ENCODE data around the gene TMEM186.
"Not testable (repeated sequence)": the region's sequence is repeated elsewhere in the genome, so short reads cannot be mapped to it uniquely, and the experiment has no call there.

Gene TMEM186

DNA sequence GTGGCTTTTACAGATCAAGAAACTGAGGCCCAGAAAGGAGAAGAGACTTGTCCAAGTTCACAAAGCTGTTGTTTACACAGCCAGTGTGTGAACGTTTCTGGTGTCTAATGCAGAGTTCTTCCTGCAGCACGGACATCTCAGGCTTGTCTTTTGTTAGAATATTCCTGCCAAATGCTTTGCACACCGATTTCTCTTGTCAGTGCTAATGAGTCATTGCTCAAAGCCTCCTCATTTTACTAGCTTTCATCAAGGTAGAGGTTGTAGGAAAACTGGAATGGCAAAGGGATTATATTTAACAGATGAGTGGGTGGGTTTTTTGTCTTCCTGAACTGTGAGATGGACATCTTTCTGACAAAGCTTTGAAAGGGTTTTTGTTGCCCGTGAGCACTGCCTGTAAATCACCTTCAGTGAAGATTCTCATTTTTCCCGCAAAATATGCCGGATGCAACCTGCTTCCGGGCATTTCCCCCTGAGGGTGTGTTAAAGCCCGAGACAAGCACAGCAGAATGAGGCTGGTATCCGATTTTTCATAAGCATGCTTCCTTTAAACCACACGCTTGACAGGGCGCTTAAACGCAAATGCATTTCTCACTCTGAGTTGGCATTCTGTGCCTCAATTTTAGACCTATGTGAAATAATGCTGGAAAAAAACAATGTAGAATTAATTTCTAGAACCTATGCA, 14.9 kb upstream of the TMEM186 start:
- DNase-seq = no peak

DNA sequence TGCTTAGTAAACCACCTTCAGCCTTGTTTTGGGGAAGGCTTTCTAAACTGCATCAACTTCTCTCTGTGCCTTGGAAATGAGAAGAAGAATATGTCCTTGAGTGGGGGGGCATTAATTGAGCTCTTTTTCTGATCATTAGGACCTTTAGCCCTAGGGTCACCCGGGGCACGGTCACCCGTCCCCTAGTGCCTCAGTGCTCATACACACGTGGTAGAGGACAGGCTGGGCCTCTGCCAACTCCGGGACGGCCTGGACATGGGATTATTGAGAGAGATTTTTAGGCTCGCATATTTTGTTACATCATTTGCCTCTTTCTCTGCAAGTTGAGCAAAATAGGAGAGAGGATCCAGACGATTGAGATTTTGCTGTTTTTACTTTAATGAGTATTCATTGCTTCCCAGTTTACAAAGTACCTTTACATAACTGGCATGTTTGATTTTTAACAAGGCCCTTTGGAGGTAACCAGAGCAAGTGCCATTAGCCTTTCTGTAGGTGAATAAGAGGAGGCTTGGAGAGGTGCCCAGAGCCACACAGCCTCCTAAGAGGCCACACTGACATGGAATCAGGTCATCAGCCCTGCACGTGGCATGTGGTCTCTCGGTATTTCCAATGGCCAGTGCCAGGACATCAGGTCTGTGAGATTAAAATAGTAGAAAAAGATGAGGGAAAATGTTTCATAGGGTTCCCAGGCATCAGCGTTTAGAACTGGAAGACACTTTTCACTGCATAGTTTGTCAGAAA, 11.3 kb upstream of the TMEM186 start:
- DNase-seq = no peak

DNA sequence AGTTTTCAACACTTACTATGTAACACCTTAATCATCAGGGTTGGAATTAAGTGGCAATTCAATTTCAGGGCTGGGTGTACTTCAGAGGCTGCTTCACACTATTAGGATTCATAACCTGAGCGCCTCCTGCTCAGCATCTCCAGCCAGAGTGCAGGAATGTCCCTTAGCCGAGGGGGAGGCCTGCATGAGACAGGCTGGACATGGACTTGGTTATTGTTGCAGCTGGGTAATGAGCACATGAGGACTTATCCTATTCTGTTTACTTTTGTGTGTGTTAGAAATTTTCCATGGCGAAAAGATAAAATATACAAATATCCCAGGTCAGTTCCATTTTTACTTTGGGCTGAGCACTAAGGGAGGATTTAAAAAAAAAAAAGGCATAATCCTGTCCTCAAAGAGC, 10.6 kb upstream of the TMEM186 start:
- no peak for DNase-seq

DNA sequence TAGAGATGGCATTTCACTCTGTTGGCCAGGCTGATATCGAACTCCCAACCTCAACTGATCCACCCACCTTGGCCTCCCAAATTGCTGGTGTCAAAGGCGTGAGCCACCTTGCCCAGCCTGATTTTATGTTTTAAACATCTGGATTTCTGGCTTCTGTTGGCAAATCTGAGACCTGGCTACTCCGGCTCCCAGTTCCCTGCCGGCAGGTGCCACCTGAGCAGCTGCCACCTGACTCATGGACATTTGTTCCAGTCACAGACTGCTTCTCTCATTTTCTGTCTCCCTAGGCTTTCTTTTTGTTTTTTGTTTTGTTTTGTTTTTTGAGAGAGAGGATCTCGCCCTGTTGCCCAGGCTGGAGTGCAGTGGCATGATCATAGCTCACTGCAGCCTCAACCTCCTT, 9.8 kb upstream of the TMEM186 start:
- DNase-seq = no peak

DNA sequence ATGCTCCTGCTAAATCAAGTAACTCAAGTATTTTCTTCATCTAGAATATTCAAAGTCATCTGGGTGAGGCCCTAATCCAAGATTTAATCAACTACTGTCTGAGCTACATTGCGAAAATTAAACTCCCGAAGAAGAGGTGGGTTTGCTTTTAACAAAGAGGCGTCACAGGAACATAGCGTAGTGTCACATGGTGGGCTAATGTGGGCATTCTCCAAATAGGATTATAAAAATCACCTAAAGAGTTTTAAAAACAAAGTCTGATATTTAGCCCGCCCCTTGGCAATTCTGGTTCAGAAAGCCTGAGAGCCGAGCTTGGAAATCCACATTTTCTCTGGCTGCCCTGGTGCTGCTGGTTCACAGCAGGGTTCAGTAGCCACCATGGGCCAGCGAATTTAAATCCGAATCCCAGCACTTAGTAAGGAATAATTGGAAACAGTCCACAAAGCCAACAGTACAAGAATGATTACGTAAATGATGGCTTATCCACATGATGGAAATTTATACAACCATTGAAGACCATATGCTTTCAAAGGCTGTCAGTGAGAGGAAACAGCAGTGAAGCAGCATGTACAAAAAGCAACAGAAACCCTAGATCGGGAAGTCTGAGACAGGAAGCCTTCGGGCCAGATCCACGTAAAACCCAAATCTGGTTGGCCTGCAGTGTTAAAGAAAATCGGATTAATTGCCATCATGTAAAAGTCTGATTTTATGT, 9.0 kb upstream of the TMEM186 start:
- no peak for DNase-seq

DNA sequence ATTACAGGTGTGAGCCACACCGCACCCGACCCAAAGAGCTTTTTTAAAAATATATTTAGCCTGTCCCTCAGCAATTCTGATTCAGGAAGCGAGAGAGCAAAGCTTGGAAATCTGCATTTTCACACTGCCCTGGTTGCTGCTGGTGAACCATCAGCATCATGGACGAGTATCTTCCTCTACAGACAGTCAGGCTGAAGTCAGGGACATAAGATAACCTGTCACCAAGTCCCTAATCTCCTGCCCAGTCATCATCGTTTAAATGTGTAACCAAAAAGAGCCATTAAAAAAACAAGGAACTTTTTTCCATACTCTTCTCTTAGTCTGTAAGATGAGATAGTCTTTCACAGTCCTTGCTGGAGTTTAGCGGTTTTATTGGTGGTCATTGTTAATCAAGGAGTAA, 6.9 kb upstream of the TMEM186 start:
- DNase-seq = no peak

DNA sequence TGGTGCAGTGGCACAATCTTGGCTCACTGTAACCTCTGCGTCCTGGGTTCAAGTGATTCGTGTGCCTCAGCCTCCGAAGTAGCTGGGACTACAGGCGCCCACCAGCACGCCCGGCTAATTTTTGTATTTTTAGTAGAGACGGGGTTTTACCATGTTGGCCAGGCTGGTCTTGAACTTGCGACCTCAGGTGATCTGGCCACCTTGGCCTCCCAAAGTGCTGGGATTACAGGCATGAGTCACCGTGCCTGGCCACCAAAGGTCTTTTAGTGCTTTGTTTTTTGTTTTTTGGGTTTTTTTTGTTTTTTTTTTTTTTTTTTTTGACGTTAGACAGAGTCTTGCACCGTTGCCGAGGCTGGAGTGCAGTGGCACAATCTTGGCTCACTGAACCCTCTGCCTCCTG, 6.3 kb upstream of the TMEM186 start:
- not testable (repeated sequence) for DNase-seq

DNA sequence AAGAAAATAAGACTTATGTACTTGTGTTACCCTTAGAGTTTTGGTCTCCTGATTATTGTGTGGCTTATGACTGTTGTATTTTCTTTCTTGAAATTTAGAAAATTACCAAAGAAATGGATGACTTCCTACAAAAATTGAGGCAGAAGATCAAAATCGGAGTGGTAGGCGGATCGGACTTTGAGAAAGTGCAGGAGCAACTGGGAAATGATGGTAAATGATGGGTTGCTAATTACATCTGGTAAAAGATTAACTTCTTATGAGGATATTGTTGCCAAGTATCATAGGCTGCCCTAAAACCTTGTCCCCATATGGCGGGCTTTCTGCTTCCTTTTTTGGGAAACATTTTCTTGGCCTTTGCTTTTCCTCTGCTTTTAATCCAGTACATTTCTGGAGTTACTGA, 4.3 kb upstream of the TMEM186 start:
- DNase-seq = no peak

DNA sequence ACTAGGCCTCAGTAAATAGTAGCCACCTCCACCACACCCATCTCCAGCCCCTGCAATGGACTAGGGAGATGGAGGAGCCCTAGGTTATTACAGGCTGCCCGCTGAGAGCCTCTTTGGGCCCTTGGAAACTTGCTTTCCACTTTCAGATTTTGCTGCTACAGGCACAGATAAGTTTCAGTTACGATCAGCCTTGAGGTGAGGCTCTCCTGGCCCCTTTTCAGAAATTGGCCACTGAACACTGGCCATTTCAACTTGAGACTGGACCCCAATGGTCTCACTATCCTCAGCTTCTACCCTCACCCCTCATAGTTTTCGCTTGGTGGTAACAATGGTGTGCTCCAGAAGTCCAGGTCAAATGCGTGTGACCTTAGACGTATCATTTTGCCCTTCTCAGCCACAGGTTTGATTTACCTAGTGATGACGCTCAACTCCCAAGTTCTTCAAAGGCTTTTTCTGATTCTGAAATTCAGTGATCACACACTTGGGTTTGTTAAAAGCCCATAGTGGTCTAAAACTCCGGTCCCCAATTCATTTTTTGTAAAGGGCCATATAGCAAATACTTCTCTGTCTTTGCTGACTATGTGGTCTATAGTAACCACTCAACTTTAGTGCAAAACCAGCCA, 1.2 kb upstream of the TMEM186 start:
- DNase-seq = no peak

DNA sequence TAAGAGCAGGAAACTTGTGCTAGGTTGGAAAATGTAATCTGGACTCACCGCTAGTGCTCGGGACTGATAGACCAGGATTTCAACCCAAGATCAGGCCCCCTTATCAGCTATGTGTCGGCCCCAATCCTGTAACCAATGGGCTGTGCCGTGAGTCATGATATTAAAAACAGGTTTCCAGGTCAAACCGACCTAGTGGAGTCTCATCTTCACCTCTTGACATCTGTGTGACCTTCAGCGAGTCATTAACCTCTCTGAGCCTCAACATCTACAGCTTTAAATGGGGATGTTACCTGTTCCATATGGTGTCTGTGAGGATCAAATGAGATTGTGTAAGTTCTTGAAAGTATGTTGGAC, 712 bp upstream of the TMEM186 start:
- no peak for DNase-seq

DNA sequence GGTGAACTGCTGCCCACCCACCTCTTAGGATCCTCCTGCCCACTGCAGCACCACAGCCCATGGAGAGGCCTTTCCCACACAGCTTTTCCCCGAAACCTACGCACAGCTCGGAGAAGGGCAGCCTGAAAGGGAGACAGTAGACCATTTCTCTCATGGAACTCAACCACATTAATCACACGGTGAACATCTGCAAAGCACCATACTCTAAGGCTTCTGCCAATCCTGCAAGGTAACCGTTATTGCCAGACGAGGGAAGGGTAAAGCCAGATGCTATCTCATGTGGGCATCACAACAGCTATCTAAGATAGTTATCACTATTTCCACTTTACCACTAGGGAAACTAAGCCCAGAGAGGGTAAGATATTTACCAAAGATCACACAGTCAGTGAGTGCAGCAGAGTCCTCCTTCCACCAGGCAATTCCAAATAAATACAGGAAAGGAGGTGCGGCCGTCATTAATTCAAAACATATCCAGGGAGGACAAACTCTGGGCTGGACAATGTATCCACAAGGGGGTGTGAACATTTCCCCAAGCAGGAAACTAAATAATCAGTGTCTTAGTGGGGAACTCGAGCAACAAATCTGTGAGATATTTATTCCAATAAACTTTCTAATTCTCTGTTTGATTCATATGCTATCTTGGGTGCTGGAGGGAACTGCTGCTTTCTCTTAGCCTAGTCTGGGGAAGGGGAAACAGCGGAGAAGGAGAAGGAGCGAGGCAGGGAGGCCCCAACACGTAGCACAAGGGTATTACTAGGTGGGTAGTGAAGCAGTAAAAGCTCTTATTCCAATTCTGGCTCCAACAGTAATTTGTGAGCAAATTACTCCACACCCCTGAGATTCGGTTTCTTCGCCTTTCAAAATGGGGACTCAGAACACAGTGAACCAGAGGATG, 723 bp downstream of the TMEM186 start:
- no peak for DNase-seq

DNA sequence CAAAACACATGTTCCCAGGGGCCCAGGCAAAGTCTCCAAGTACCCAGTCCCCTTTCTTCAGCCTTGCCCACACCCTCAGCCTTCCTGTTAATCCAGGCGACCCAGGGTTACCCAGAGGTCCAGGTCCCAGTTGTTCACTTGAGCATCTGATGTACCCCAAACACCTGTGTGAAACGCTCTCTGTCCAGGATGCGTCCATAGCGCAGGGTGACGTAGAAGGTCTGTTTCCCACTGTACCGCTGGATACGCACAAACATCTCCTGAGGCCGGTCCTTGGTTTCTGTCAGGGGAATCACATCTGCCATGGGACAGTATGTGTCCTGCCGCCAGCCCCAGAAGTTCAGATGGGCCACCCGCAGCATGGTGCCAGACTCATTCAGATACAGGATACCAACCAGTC, 1.6 kb downstream of the TMEM186 start:
- DNase-seq = no peak

DNA sequence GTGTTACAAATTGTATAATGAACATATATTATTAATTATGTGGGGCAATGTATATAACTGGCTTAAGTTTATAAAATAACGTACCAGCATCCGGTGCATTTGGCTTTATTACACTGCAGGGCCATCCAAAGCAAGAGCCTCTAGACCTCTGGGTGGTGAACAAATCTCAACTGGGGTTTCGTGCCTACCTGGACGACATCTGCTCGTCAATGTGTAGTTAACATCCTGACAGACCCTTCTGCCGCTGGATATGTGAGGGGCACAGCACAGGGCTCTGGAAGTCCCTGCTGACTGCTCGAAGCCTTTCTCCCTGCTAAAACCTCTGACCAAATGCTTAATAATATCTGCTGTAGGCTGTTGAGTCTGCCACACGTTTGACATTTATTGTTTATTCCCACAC, 2.3 kb downstream of the TMEM186 start:
- DNase-seq = no peak

DNA sequence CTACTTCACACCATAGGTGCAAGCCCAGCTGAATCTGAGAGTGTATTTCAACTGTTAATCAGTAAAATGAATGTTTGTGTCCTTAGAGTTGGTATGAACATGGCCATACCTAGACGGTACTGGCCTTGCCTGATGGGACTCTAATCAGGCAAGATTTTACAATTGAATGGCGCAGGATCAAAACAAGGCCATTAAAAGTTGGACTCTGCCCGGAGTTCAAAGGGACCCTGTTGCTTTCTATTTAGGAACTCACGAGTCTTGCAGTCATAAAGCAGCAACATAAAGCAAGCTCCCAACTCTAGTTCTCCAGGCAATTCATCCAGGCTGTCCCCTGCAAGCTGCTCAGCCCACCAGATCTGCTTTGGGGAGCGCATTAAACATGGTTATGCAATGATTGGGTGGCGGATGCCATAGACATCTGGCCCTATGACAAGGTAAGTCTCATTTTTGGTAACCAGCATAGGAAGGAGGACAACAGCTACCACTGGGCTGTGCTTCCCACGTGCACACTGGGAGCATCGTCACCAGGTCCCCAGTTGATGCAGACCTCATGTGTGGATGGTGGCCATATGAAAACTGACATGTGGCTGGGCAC, 8.8 kb downstream of the TMEM186 start:
- no peak for DNase-seq

DNA sequence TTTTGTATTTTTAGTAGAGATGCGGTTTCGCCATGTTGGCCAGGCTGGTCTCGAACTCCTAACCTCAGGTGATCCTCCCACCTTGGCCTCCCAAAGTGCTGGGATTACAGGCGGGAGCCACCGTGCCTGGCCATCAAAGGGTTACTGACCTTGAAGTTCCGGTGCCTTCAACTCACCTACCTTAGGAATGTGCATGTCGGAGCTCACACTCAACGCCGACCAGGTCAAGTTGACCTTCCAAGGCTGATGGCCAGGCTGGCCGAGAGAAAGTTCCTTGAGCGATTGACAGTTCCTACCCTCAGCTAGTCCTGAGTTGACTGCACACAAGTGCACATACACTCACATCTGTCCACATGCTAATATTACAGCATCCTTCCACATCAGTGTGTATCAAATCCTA, 11.1 kb downstream of the TMEM186 start:
- not testable (repeated sequence) for DNase-seq

DNA sequence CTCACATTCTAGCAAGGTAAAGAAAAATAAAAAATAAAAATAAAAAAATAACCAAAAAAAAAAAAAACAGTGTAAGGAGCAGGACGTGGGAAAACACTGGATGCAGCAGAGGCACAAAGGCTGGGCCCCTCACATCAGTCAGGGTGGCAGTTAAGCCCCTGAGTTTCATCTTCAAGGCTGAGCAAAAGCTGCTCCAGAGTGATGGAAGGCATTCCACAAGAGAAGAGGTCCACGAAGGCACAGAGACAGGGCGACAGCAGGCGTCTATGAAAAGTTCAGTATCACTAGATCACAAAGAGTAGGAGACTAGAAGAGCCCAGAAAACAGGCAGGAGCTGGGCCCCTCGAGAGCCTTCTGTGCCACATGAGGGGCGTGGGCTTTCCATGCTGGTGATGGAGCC, 12.0 kb downstream of the TMEM186 start:
- DNase-seq = no peak

DNA sequence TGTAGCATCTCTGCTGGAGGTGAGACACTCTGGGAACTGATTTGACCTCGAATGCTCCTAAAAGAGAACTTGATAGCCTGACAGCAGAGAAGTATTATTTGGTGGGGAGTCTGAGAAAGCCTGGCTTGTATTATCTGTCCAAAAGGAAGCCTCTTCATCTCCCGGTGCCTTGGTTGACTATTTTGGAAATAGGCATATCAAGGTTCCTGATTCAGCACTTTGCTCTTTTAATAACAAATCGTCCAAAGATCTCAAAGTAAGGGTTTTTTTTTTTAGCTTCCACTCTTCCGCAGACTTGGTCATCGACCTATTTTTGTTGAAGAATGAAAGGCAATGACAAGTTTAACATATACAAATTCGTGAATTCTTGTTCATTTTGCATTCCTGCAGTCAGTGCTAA, 14.8 kb downstream of the TMEM186 start:
- no peak for DNase-seq

DNA sequence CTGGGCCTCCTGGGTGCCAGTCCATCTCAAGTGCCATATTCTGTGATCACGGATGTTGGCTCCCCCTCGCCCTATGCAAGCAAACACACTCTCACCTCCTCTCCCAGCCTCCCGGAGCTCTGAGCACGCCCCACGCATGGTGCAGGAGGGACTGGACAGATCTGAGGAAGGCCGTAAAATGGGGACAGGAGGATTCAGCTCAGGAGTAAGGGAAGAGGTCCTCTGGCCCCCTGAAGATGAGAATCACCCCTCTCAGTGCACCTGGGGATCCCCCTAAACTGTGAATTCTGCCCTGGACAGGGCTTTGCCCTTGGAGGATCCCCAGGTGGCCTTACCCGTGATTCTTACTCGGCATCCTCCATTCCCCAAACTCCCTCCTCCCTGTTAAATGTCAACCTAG, 15.6 kb downstream of the TMEM186 start:
- no peak for DNase-seq

DNA sequence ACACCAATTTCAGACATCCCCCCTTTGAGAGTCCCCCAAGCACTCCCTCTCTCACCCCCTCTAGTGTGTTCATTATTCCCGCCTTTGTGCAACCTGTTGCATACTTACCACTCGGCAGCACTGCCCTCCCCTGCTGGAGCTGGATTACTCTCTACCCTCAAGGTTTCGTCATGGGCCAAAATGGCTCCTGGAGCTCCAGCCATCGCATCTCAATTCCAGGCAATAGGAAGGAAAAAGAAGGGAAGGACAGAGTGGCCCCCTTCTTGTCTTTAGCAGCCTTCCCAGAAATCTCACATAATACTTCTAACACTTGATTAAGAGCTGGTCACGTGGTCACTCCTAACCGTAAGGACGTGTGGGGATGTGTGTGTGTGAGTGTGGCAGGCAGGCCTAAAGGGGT, 20.2 kb downstream of the TMEM186 start:
- DNase-seq = no peak

DNA sequence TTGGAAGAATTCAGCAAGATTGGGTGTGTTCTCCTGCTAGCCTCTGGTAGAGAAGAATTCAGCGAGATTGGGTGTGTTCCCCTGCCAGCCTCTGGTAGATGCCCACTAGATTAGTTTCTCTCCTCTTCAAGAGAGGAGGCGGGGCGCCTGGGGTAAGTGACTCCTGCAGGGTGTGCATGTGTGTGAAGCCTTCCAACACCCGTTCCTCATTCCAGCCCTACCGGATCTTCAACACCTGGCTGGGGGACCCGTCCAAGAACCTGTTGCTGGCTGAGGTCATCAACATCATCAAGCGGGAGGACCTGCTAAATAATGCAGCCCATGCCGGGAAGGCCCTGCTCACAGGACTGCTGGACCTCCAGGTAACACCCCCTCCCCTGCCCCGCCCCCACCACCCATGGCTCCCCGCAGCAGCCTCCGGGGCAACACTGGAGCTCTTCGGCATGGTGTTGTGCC, 21.3 kb downstream of the TMEM186 start:
- DNase-seq = no peak

DNA sequence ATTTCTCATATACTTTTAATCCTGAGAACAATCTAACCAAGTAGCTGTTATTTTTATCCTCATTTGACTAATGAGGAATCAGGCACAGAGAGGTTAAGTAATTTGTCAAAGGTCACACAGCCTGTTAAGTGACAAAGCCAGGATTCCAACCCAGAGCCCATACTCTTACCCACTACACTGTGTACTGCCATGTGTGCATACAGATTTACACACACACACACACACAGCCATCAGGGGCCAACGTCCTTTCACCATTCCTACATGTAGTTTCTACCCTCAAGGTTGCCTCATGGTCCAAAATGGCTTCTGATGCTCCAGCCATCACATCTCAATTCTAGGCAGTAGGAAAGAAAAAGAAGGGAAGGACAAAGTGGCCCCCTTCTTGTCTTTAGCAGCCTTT, 22.1 kb downstream of the TMEM186 start:
- DNase-seq = no peak

DNA sequence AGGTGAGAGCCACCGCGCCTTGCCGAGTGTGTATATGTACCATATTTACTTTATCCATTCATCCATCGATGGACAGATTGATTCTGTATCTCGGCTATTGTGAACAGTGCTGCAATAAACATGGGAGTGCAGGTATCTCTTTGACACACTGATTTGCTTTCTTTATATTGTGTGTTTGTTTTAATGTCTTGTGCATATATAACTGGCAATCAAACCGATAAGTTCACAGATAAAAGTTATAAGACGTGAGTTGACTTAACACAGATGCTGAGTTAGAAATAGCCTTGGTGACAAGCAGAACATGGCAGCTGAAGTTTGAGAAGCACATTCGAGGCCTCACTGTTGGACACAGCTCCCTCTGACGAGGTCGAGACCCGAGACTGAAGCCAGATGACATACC, 23.2 kb downstream of the TMEM186 start:
- DNase-seq = no peak
